ENCODE data around the gene SLC8B1. TPM values are rescaled to one million over a fixed set of nuclear protein-coding genes. Genes with fewer than 3 reads are reported as not detected.
A peak's percentile ranks its signal among the peaks of the same experiment; 100 is the strongest.

SLC8B1 gene
- total RNA-seq, 4 donors from 2014 or later, result 20.9 to 44.2 (median 29.8) TPM

GRCh38 chr12:113340061-113340460 lies 5.2 kb upstream of the SLC8B1 start:
- WGBS, 2 donors (ENCODE audit: low coverage in 1 of 2), result 47 to 93% methylated on average over 2 to 3 of the region's 3 CpGs
- no peaks in the 10 kb centered on the region for H3K36me3 ChIP-seq
- no peak overlapping the region for H3K27ac ChIP-seq
- H3K27me3 ChIP-seq, result no peaks in the 10 kb centered on the region
- TF ChIP-seq EP300 (IDR thresholded peaks at IDR 0.05) (no peak), POLR2AphosphoS5 (IDR thresholded peaks at IDR 0.05) (no peak), CTCF (IDR thresholded peaks at IDR 0.05) (no peak), POLR2A (IDR thresholded peaks at IDR 0.05) (no peak)
- ATAC-seq, result no peak
- H3K9me3 ChIP-seq, result no peaks in the 10 kb centered on the region
- H3K4me3 ChIP-seq, result no peak overlapping the region
- H3K4me1 ChIP-seq, result peaks cover 0 to 7% (median 0%) of the 10 kb centered on the region in 3 donors

DNA sequence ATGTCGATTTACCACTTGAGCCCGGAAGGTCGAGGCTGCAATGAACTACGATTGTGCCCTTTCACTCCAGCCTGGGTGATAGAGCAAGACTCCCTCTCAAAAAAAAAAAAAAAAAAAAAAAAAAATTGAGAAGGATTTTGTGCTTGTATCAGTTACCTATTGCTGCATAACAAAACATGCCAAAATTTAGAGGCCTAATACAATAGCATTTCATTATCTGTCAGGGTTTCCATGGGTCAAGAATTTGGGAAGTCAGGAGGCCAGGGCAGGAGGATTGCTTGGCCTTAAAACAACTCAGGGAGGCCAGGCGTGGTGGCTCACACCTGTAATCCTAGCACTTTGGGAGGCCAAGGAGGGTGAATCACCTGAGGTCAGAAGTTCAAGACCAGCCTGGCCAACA lies 4.6 kb upstream of the SLC8B1 start:
- TF ChIP-seq EP300 (IDR thresholded peaks at IDR 0.05), result no peak
- no peak for TF ChIP-seq CTCF (IDR thresholded peaks at IDR 0.05)
- TF ChIP-seq POLR2A (IDR thresholded peaks at IDR 0.05), result no peak
- no peak for TF ChIP-seq POLR2AphosphoS5 (IDR thresholded peaks at IDR 0.05)
- WGBS, 2 donors (ENCODE audit: low coverage in 1 of 2), result 97 to 100% methylated on average over 5 of the region's 5 CpGs

GRCh38 chr12:113333877-113334785 lies 778 bp downstream of the SLC8B1 start:
- Histone ChIP-seq H3K27ac (peak overlapping the region in 3 of 4 donors; percentile 79 to 82 (median 80)), H3K4me1 (peaks cover 0 to 35% (median 15%) of the 10 kb centered on the region in 3 donors), H3K27me3 (no peaks in the 10 kb centered on the region), H3K36me3 (peaks cover 0 to 37% of the 10 kb centered on the region in 2 donors), H3K9me3 (no peaks in the 10 kb centered on the region), H3K4me3 (peak overlapping the region; percentile 30 to 74)
- no peak for TF ChIP-seq EP300 (IDR thresholded peaks at IDR 0.05)
- TF ChIP-seq POLR2AphosphoS5 (IDR thresholded peaks at IDR 0.05), result no peak
- no peak for TF ChIP-seq POLR2A (IDR thresholded peaks at IDR 0.05)
- TF ChIP-seq CTCF (IDR thresholded peaks at IDR 0.05), result no peak
- WGBS, 2 donors (ENCODE audit: low coverage in 1 of 2), result 22 to 47% methylated on average over 12 to 21 of the region's 27 CpGs
- ATAC-seq, result no peak

More for the DNA sequence above, 4.6 kb upstream of the SLC8B1 start:
- no peak for ATAC-seq
- Histone ChIP-seq H3K4me3 (no peak overlapping the region), H3K27me3 (no peaks in the 10 kb centered on the region), H3K4me1 (peaks cover 0 to 11% (median 0%) of the 10 kb centered on the region in 3 donors), H3K36me3 (no peaks in the 10 kb centered on the region), H3K27ac (no peak overlapping the region), H3K9me3 (no peaks in the 10 kb centered on the region)

DNA sequence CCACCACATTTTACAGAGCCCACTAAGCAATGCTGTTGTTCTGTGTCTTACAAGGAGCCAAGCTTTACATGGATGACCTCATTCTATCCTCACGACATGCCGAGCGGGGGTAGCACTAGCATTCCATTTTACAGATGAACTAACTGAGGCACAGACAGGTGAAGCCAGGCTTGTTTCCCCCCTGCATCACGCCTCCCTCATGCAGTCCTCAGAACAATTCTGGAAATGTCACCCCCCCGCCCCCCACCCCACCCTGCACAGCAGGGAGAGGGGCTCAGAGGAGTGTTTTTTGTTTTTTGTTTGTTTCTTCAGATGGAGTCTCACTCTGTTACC lies 1.5 kb downstream of the SLC8B1 start:
- no peak for TF ChIP-seq POLR2A (IDR thresholded peaks at IDR 0.05)
- TF ChIP-seq POLR2AphosphoS5 (IDR thresholded peaks at IDR 0.05), result no peak
- no peak for TF ChIP-seq CTCF (IDR thresholded peaks at IDR 0.05)
- TF ChIP-seq EP300 (IDR thresholded peaks at IDR 0.05), result no peak
- H3K27ac ChIP-seq, result peak overlapping the region in 2 of 4 donors; percentile 2 to 80
- H3K4me3 ChIP-seq, result peak overlapping the region in 1 of 2 donors; percentile 74
- no peaks in the 10 kb centered on the region for H3K27me3 ChIP-seq
- no peaks in the 10 kb centered on the region for H3K9me3 ChIP-seq
- whole genome bisulfite sequencing, 2 donors (ENCODE audit: low coverage in 1 of 2), result 67% methylated on average over 3 of the region's 5 CpGs; no CpG with 5 or more reads in 1 of the 2 donors
- peaks cover 0 to 43% of the 10 kb centered on the region in 2 donors for H3K36me3 ChIP-seq
- H3K4me1 ChIP-seq, result peaks cover 0 to 35% (median 15%) of the 10 kb centered on the region in 3 donors
- no peak for ATAC-seq
